ENCODE results near the gene FOSL1. TPM values are rescaled to one million over a fixed set of nuclear protein-coding genes. Genes with fewer than 3 reads are reported as not detected.

Gene FOSL1
- total and polyA plus RNA-seq, 2 experiments from 2014 or later: 14.6 to 17.1 TPM

DNA sequence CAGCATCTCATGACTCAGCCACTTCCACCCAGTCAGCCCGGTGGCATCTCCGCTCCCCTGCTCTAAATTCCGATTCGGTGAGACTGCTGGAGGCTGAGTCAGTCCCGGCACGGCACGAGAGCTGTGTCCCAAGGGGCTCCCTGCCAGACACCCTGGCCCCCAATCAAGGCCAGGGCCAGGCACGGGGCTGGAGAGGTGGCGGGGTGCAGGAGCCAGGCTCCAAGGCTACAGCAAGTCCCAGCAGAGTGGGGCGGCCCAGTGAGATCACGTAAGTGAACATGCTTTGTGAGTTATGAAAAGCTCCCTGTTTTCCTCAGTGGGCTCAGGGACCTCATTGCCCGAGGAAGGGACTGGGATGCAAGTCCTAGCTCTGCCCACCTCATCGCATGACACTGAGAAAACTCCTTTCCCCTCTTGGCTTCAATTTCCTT, 15.6 kb upstream of the FOSL1 start:
- Histone ChIP-seq H3K79me2 (replicated peaks; ENCODE audit: insufficient read depth) (peaks cover 7% of the 10 kb centered on the region), H3K27ac (ENCODE audit: low read depth) (no peak overlapping the region), H3F3A (replicated peaks; ENCODE audit: low read depth) (0 out of 2 replicates have a peak, but pooled peaks cover 6% of the 10 kb centered on the region), H3K4me3 (no peak overlapping the region), H2AFZ (no peak overlapping the region), H4K20me1 (replicated peaks; ENCODE audit: insufficient read depth) (no peaks in the 10 kb centered on the region), H3K36me3 (ENCODE audit: insufficient read depth) (no peaks in the 10 kb centered on the region), H3K4me2 (no peak overlapping the region), H3K9me2 (ENCODE audit: insufficient read depth) (no peaks in the 10 kb centered on the region), H3K4me1 (ENCODE audit: insufficient read depth) (peaks cover 10% of the 10 kb centered on the region), H3K27me3 (ENCODE audit: insufficient read depth) (no peaks in the 10 kb centered on the region)
- Mint-ChIP-seq H3K4me3 (no peak overlapping the region), H3K36me3 (ENCODE audit: low read depth) (peaks cover 3% of the 10 kb centered on the region; the same call in 1 of the 3 replicates), H3K27me3 (ENCODE audit: insufficient read depth, low read depth, poor library complexity) (peaks cover 23% of the 10 kb centered on the region), H3K4me1 (peaks cover 10% of the 10 kb centered on the region), H3K27ac (no peak overlapping the region), H3K9me3 (no peaks in the 10 kb centered on the region)
- TF ChIP-seq ZNF331 (CRISPR knock-in tag; IDR thresholded peaks at IDR 0.05; ENCODE audit: low read depth): no peak
- TF ChIP-seq, protein P1, sequence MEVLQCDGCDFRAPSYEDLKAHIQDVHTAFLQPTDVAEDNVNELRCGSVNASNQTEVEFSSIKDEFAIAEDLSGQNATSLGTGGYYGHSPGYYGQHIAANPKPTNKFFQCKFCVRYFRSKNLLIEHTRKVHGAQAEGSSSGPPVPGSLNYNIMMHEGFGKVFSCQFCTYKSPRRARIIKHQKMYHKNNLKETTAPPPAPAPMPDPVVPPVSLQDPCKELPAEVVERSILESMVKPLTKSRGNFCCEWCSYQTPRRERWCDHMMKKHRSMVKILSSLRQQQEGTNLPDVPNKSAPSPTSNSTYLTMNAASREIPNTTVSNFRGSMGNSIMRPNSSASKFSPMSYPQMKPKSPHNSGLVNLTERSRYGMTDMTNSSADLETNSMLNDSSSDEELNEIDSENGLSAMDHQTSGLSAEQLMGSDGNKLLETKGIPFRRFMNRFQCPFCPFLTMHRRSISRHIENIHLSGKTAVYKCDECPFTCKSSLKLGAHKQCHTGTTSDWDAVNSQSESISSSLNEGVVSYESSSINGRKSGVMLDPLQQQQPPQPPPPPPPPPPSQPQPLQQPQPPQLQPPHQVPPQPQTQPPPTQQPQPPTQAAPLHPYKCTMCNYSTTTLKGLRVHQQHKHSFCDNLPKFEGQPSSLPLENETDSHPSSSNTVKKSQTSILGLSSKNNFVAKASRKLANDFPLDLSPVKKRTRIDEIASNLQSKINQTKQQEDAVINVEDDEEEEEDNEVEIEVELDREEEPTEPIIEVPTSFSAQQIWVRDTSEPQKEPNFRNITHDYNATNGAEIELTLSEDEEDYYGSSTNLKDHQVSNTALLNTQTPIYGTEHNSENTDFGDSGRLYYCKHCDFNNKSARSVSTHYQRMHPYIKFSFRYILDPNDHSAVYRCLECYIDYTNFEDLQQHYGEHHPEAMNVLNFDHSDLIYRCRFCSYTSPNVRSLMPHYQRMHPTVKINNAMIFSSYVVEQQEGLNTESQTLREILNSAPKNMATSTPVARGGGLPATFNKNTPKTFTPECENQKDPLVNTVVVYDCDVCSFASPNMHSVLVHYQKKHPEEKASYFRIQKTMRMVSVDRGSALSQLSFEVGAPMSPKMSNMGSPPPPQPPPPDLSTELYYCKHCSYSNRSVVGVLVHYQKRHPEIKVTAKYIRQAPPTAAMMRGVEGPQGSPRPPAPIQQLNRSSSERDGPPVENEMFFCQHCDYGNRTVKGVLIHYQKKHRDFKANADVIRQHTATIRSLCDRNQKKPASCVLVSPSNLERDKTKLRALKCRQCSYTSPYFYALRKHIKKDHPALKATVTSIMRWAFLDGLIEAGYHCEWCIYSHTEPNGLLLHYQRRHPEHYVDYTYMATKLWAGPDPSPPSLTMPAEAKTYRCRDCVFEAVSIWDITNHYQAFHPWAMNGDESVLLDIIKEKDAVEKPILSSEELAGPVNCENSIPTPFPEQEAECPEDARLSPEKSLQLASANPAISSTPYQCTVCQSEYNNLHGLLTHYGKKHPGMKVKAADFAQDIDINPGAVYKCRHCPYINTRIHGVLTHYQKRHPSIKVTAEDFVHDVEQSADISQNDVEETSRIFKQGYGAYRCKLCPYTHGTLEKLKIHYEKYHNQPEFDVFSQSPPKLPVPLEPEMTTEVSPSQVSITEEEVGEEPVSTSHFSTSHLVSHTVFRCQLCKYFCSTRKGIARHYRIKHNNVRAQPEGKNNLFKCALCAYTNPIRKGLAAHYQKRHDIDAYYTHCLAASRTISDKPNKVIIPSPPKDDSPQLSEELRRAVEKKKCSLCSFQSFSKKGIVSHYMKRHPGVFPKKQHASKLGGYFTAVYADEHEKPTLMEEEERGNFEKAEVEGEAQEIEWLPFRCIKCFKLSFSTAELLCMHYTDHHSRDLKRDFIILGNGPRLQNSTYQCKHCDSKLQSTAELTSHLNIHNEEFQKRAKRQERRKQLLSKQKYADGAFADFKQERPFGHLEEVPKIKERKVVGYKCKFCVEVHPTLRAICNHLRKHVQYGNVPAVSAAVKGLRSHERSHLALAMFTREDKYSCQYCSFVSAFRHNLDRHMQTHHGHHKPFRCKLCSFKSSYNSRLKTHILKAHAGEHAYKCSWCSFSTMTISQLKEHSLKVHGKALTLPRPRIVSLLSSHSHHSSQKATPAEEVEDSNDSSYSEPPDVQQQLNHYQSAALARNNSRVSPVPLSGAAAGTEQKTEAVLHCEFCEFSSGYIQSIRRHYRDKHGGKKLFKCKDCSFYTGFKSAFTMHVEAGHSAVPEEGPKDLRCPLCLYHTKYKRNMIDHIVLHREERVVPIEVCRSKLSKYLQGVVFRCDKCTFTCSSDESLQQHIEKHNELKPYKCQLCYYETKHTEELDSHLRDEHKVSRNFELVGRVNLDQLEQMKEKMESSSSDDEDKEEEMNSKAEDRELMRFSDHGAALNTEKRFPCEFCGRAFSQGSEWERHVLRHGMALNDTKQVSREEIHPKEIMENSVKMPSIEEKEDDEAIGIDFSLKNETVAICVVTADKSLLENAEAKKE (CRISPR knock-in tag; IDR thresholded peaks at IDR 0.05): no peak
- TF ChIP-seq EZH2 (IDR thresholded peaks at IDR 0.05; ENCODE audit: low read depth, unreplicated experiment): no peak
- no peak for TF ChIP-seq STAT1 (IDR thresholded peaks at IDR 0.05; ENCODE audit: unreplicated experiment)
- no peak for TF ChIP-seq JUNB (IDR thresholded peaks at IDR 0.05; ENCODE audit: unreplicated experiment)
- no peak for TF ChIP-seq ZNF114 (CRISPR knock-in tag; IDR thresholded peaks at IDR 0.05)
- TF ChIP-seq, protein P2, sequence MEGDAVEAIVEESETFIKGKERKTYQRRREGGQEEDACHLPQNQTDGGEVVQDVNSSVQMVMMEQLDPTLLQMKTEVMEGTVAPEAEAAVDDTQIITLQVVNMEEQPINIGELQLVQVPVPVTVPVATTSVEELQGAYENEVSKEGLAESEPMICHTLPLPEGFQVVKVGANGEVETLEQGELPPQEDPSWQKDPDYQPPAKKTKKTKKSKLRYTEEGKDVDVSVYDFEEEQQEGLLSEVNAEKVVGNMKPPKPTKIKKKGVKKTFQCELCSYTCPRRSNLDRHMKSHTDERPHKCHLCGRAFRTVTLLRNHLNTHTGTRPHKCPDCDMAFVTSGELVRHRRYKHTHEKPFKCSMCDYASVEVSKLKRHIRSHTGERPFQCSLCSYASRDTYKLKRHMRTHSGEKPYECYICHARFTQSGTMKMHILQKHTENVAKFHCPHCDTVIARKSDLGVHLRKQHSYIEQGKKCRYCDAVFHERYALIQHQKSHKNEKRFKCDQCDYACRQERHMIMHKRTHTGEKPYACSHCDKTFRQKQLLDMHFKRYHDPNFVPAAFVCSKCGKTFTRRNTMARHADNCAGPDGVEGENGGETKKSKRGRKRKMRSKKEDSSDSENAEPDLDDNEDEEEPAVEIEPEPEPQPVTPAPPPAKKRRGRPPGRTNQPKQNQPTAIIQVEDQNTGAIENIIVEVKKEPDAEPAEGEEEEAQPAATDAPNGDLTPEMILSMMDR (conservative IDR thresholded peaks at IDR 0.05; ENCODE audit: low read depth in 2 of 2): no peak
- TF ChIP-seq CREB1 (CRISPR knock-in tag; IDR thresholded peaks at IDR 0.05; ENCODE audit: low read depth): no peak
- TF ChIP-seq, protein P3, sequence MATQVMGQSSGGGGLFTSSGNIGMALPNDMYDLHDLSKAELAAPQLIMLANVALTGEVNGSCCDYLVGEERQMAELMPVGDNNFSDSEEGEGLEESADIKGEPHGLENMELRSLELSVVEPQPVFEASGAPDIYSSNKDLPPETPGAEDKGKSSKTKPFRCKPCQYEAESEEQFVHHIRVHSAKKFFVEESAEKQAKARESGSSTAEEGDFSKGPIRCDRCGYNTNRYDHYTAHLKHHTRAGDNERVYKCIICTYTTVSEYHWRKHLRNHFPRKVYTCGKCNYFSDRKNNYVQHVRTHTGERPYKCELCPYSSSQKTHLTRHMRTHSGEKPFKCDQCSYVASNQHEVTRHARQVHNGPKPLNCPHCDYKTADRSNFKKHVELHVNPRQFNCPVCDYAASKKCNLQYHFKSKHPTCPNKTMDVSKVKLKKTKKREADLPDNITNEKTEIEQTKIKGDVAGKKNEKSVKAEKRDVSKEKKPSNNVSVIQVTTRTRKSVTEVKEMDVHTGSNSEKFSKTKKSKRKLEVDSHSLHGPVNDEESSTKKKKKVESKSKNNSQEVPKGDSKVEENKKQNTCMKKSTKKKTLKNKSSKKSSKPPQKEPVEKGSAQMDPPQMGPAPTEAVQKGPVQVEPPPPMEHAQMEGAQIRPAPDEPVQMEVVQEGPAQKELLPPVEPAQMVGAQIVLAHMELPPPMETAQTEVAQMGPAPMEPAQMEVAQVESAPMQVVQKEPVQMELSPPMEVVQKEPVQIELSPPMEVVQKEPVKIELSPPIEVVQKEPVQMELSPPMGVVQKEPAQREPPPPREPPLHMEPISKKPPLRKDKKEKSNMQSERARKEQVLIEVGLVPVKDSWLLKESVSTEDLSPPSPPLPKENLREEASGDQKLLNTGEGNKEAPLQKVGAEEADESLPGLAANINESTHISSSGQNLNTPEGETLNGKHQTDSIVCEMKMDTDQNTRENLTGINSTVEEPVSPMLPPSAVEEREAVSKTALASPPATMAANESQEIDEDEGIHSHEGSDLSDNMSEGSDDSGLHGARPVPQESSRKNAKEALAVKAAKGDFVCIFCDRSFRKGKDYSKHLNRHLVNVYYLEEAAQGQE (IDR thresholded peaks at IDR 0.05; ENCODE audit: unreplicated experiment): no peak
- TF ChIP-seq NANOG (IDR thresholded peaks at IDR 0.05; ENCODE audit: borderline replicate concordance): no peak
- no peak for TF ChIP-seq EZH2phosphoT487 (IDR thresholded peaks at IDR 0.05; ENCODE audit: unreplicated experiment)
- ATAC-seq (no peak), DNase-seq (ENCODE audit: low spot score) (peak; percentile 44)

All from GM23338 (cell line).